ENCODE data around the gene NDUFA3. TPM values are rescaled to one million over a fixed set of nuclear protein-coding genes. Genes with fewer than 3 reads are reported as not detected.

Gene NDUFA3
- total and polyA plus RNA-seq, 7 donors: 18.8 to 207 (median 32.4) TPM

DNA sequence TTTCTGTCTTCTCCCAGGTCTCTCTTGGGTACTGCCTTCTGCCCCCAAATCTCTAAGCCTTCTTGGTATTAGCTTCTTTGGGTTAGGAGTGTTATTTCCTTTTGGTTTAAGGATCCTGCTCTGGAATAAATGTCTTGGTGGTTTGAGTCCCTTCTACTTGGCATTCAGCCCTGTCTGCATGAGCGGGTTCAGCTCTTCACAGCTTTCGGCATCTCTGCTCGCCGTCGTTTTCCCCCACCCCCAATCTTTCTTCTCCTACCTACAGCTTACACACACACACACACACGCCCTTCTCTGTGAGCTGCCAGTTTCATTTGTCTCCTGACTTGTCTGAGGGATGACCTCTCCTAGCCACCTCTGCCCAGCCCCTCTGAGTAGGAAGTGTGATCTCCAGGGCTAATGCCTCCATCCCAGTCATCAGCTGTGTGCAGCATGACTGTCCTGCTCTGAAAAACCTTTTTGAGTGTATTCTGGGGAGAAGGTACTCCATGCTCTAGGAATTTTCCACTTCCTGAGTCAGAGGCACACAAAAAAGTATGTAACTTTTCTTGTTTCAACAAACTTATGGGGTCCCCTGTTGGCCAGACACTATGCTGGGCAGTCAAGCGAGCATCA, 39.6 kb downstream of the NDUFA3 start:
- H3K27me3 ChIP-seq: no peaks in the 10 kb centered on the region
- TF ChIP-seq, protein P1, sequence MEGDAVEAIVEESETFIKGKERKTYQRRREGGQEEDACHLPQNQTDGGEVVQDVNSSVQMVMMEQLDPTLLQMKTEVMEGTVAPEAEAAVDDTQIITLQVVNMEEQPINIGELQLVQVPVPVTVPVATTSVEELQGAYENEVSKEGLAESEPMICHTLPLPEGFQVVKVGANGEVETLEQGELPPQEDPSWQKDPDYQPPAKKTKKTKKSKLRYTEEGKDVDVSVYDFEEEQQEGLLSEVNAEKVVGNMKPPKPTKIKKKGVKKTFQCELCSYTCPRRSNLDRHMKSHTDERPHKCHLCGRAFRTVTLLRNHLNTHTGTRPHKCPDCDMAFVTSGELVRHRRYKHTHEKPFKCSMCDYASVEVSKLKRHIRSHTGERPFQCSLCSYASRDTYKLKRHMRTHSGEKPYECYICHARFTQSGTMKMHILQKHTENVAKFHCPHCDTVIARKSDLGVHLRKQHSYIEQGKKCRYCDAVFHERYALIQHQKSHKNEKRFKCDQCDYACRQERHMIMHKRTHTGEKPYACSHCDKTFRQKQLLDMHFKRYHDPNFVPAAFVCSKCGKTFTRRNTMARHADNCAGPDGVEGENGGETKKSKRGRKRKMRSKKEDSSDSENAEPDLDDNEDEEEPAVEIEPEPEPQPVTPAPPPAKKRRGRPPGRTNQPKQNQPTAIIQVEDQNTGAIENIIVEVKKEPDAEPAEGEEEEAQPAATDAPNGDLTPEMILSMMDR (IDR thresholded peaks at IDR 0.05): no peak
- no peak for TF ChIP-seq EP300 (IDR thresholded peaks at IDR 0.05)
- TF ChIP-seq POLR2A (IDR thresholded peaks at IDR 0.05): no peak
- TF ChIP-seq POLR2AphosphoS5 (IDR thresholded peaks at IDR 0.05): no peak
- intact Hi-C loops (cut with DNase I): no loop called here
- WGBS, 2 donors: 85 to 89% methylated on average over 7 of the region's 7 CpGs
- H3K4me3 ChIP-seq: no peak overlapping the region
- no peak for DNase-seq
- no peaks in the 10 kb centered on the region for H3K9me3 ChIP-seq
- peaks cover 45 to 58% (median 48%) of the 10 kb centered on the region in 4 donors for H3K36me3 ChIP-seq
- peaks cover 0 to 46% (median 36%) of the 10 kb centered on the region in 4 donors for H3K4me1 ChIP-seq
- no peak overlapping the region for H3K27ac ChIP-seq

DNA sequence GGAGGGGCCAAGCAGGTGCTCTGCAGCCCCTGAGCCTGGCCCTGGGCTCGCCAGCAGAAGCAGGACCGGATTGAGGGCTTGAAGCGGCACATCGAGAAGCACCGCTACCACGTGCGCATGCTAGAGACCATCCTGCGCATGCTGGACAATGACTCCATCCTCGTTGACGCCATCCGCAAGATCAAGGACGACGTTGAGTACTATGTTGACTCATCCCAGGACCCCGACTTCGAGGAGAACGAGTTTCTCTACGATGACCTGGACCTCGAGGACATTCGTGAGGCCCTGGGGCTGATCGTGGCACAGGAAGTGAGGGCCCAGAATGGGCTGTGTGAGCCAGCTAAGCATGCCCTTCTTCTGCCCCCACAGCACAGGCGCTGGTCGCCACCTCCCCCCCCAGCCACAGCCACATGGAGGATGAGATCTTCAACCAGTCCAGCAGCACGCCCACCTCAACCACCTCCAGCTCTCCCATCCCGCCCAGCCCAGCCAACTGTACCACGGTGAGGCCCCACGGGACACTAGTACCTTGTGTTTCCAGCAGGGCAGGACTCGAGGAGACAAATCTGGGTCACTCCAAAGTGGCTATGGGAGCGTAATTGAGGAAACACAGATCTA, 43.0 kb downstream of the NDUFA3 start:
- H3K9me3 ChIP-seq: no peaks in the 10 kb centered on the region
- H3K36me3 ChIP-seq: peaks cover 76 to 92% (median 78%) of the 10 kb centered on the region in 4 donors
- H3K27ac ChIP-seq: no peak overlapping the region
- no peak for DNase-seq
- H3K4me3 ChIP-seq: no peak overlapping the region
- TF ChIP-seq POLR2A (IDR thresholded peaks at IDR 0.05) (no peak), POLR2AphosphoS5 (IDR thresholded peaks at IDR 0.05) (no peak), EP300 (IDR thresholded peaks at IDR 0.05) (no peak)
- TF ChIP-seq, protein P1 (IDR thresholded peaks at IDR 0.05): no peak
- 93 to 95% methylated on average over 28 of the region's 28 CpGs for WGBS, 2 donors
- intact Hi-C loops (cut with DNase I): no loop called here
- no peaks in the 10 kb centered on the region for H3K27me3 ChIP-seq
- H3K4me1 ChIP-seq: peaks cover 0 to 28% (median 10%) of the 10 kb centered on the region in 4 donors

DNA sequence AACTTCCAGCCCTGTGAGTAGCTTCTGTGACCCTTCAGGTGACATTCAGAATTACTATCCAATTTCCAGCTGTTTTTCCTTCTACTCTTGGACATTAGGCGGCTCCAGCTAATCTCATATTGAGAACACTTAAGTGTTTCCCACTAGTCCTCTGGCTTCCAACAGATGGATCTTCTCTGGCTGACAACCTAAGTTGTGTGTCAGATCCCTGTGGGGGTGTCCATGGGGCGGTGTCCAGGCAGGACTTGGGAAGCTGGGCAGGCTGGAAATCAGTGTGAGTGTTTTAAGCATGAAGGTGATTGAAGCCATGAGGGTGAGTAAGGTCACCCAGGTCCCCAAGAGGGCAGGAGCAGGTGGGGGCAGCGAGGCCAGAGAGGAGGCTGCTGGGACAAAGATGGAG, 45.0 kb downstream of the NDUFA3 start:
- DNase-seq: peak; percentile 84
- 87 to 94% methylated on average over 3 of the region's 3 CpGs for WGBS, 2 donors
- Histone ChIP-seq H3K4me1 (peaks cover 0 to 14% (median 2%) of the 10 kb centered on the region in 4 donors), H3K36me3 (peaks cover 81 to 100% (median 90%) of the 10 kb centered on the region in 4 donors), H3K27ac (peak overlapping the region; percentile 7 to 51 (median 28)), H3K27me3 (no peaks in the 10 kb centered on the region), H3K4me3 (no peak overlapping the region), H3K9me3 (no peaks in the 10 kb centered on the region)
- intact Hi-C loops (cut with DNase I): no loop called here
- TF ChIP-seq EP300 (IDR thresholded peaks at IDR 0.05) (no peak), POLR2AphosphoS5 (IDR thresholded peaks at IDR 0.05) (peak in 3 of 4 donors; percentile 44 to 57 (median 51))

DNA sequence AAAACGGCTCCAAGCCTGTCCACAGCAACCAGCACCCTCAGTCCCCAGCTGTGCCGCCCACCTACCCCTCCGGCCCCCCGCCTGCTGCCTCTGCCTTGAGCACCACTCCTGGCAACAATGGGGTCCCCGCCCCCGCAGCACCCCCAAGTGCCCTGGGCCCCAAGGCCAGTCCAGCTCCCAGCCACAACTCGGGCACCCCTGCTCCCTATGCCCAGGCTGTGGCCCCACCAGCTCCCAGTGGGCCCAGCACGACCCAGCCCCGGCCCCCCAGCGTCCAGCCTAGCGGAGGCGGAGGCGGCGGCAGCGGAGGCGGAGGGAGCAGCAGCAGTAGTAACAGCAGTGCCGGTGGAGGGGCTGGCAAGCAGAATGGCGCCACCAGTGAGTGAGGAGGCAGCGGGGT, 45.5 kb downstream of the NDUFA3 start:
- H3K4me3 ChIP-seq: no peak overlapping the region
- intact Hi-C loops (cut with DNase I): no loop called here
- 88 to 90% methylated on average over 19 of the region's 19 CpGs for WGBS, 2 donors
- no peak for TF ChIP-seq EP300 (IDR thresholded peaks at IDR 0.05)
- no peak for TF ChIP-seq POLR2AphosphoS5 (IDR thresholded peaks at IDR 0.05)
- no peak for TF ChIP-seq POLR2A (IDR thresholded peaks at IDR 0.05)
- TF ChIP-seq, protein P1 (IDR thresholded peaks at IDR 0.05): no peak
- no peaks in the 10 kb centered on the region for H3K27me3 ChIP-seq
- no peaks in the 10 kb centered on the region for H3K9me3 ChIP-seq
- peaks cover 81 to 100% (median 90%) of the 10 kb centered on the region in 4 donors for H3K36me3 ChIP-seq
- H3K4me1 ChIP-seq: peaks cover 0 to 14% (median 2%) of the 10 kb centered on the region in 4 donors
- DNase-seq: no peak
- peak overlapping the region in 2 of 4 donors; percentile 18 to 32 for H3K27ac ChIP-seq

DNA sequence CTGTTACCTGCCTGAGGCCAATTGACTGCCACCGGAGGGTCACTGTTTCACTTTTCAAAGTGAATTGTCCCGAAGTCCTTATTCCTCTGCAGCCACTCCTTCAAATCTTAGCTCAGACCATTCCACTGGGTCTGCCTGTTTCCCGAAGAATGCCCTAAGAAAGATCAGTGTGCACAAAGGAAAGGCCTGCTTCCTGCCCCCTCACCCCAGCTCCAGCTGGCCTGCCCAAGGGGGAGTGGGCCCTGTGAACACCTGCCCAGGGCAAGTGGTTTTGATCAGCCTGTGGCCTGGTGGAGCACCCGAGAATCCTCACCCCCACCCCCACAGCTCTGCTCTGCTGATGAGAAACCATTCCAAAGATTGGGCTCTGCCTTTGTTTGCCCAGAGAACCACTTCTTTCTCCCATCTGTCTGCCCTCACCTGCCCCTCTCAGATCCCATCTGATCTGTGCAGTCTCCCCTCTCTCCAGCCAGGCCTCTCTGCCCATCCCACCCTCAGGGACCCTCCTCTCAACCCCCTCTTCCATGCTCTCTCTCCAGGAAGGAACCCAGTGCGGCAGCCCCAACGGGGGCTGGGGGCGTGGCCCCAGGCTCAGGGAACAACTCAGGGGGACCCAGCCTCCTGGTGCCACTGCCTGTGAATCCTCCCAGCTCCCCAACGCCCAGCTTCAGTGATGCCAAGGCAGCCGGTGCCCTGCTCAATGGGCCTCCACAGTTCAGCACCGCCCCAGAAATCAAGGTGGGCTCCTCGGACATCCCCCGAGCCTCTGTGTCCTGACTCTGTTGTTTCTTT, 46.6 kb downstream of the NDUFA3 start:
- TF ChIP-seq POLR2AphosphoS5 (IDR thresholded peaks at IDR 0.05) (no peak), EP300 (IDR thresholded peaks at IDR 0.05) (no peak), POLR2A (IDR thresholded peaks at IDR 0.05) (no peak)
- TF ChIP-seq, protein P1 (IDR thresholded peaks at IDR 0.05): no peak
- H3K27me3 ChIP-seq: no peaks in the 10 kb centered on the region
- intact Hi-C loops (cut with DNase I): no loop called here
- no peak overlapping the region for H3K27ac ChIP-seq
- peaks cover 0 to 14% (median 2%) of the 10 kb centered on the region in 4 donors for H3K4me1 ChIP-seq
- H3K4me3 ChIP-seq: no peak overlapping the region
- no peaks in the 10 kb centered on the region for H3K9me3 ChIP-seq
- no peak for DNase-seq
- peaks cover 79 to 100% (median 89%) of the 10 kb centered on the region in 4 donors for H3K36me3 ChIP-seq
- 85 to 87% methylated on average over 12 of the region's 12 CpGs for WGBS, 2 donors
